ENCODE results near the gene SYNPR.

SYNPR gene

GRCh38 chr3:63514678-63515077 lies 236.6 kb downstream of the SYNPR start:
- Mint-ChIP-seq H3K36me3 (ENCODE audit: insufficient read depth) (no peaks in the 10 kb centered on the region), H3K4me3 (no peak overlapping the region), H3K27me3 (no peaks in the 10 kb centered on the region), H3K27ac (no peak overlapping the region), H3K9me3 (peaks cover 0 to 3% of the 10 kb centered on the region in 2 donors), H3K4me1 (ENCODE audit: low read depth in 2 of 2) (no peaks in the 10 kb centered on the region)
- ATAC-seq (replicated peaks) (no peak), DNase-seq (no peak)

- Mint-ChIP-seq H3K27me3 (no peaks in the 10 kb centered on the region), H3K4me3 (no peak overlapping the region), H3K4me1 (ENCODE audit: low read depth in 2 of 2) (no peaks in the 10 kb centered on the region), H3K9me3 (peaks cover 7 to 14% of the 10 kb centered on the region in 2 donors), H3K27ac (no peak overlapping the region), H3K36me3 (ENCODE audit: insufficient read depth) (no peaks in the 10 kb centered on the region)
- DNase-seq: no peak
- ATAC-seq (replicated peaks): no peak
These were observed 241.3 kb downstream of the SYNPR start for GRCh38 chr3:63519426-63519825.

GRCh38 chr3:63521657-63522056 lies 243.5 kb downstream of the SYNPR start:
- Mint-ChIP-seq H3K4me1 (ENCODE audit: low read depth in 2 of 2) (no peaks in the 10 kb centered on the region), H3K36me3 (ENCODE audit: insufficient read depth) (no peaks in the 10 kb centered on the region), H3K9me3 (peaks cover 7 to 14% of the 10 kb centered on the region in 2 donors), H3K27ac (no peak overlapping the region), H3K27me3 (no peaks in the 10 kb centered on the region), H3K4me3 (no peak overlapping the region)
- DNase-seq (no peak), ATAC-seq (replicated peaks) (no peak)

GRCh38 chr3:63523100-63523499 lies 245.0 kb downstream of the SYNPR start:
- Mint-ChIP-seq H3K36me3 (ENCODE audit: insufficient read depth) (no peaks in the 10 kb centered on the region), H3K27me3 (no peaks in the 10 kb centered on the region), H3K27ac (no peak overlapping the region), H3K9me3 (peaks cover 7 to 14% of the 10 kb centered on the region in 2 donors), H3K4me3 (no peak overlapping the region), H3K4me1 (ENCODE audit: low read depth in 2 of 2) (no peaks in the 10 kb centered on the region)
- DNase-seq (no peak), ATAC-seq (replicated peaks) (no peak)

- Mint-ChIP-seq H3K36me3 (ENCODE audit: insufficient read depth) (no peaks in the 10 kb centered on the region), H3K4me3 (no peak overlapping the region)
- no peak for ATAC-seq (replicated peaks)
These were observed 250.4 kb downstream of the SYNPR start for GRCh38 chr3:63528325-63529000.

GRCh38 chr3:63532521-63532920 lies 254.4 kb downstream of the SYNPR start:
- Mint-ChIP-seq H3K36me3 (ENCODE audit: insufficient read depth) (no peaks in the 10 kb centered on the region), H3K4me1 (ENCODE audit: low read depth in 2 of 2) (no peaks in the 10 kb centered on the region), H3K4me3 (no peak overlapping the region), H3K27ac (no peak overlapping the region), H3K27me3 (no peaks in the 10 kb centered on the region), H3K9me3 (peaks cover 3 to 17% of the 10 kb centered on the region in 2 donors)
- DNase-seq (no peak), ATAC-seq (replicated peaks) (no peak)

More at GRCh38 chr3:63528325-63529000, 250.4 kb downstream of the SYNPR start:
- no peak for DNase-seq
- no peaks in the 10 kb centered on the region for H3K4me1 Mint-ChIP-seq (ENCODE audit: low read depth in 2 of 2)
- H3K27me3 Mint-ChIP-seq: no peaks in the 10 kb centered on the region
- H3K27ac Mint-ChIP-seq: no peak overlapping the region
- H3K9me3 Mint-ChIP-seq: peaks cover 3 to 18% of the 10 kb centered on the region in 2 donors

GRCh38 chr3:63538919-63539318 lies 260.8 kb downstream of the SYNPR start:
- Mint-ChIP-seq H3K4me1 (ENCODE audit: low read depth in 2 of 2) (no peaks in the 10 kb centered on the region), H3K27me3 (no peaks in the 10 kb centered on the region), H3K4me3 (no peak overlapping the region), H3K27ac (no peak overlapping the region), H3K36me3 (ENCODE audit: insufficient read depth) (no peaks in the 10 kb centered on the region), H3K9me3 (no peaks in the 10 kb centered on the region)
- DNase-seq: no peak
- no peak for ATAC-seq (replicated peaks)

GRCh38 chr3:63555767-63556166 lies 277.7 kb downstream of the SYNPR start:
- H3K36me3 Mint-ChIP-seq (ENCODE audit: insufficient read depth): no peaks in the 10 kb centered on the region
- DNase-seq: no peak
- no peaks in the 10 kb centered on the region for H3K27me3 Mint-ChIP-seq
- no peaks in the 10 kb centered on the region for H3K4me1 Mint-ChIP-seq (ENCODE audit: low read depth in 2 of 2)
- no peak overlapping the region for H3K27ac Mint-ChIP-seq
- no peak overlapping the region for H3K4me3 Mint-ChIP-seq
- peaks cover 0 to 1% of the 10 kb centered on the region in 2 donors for H3K9me3 Mint-ChIP-seq
- no peak for ATAC-seq (replicated peaks)

- no peaks in the 10 kb centered on the region for H3K27me3 Mint-ChIP-seq
- DNase-seq: no peak
- peaks cover 0 to 1% of the 10 kb centered on the region in 2 donors for H3K9me3 Mint-ChIP-seq
- H3K4me1 Mint-ChIP-seq (ENCODE audit: low read depth in 2 of 2): no peaks in the 10 kb centered on the region
- no peak overlapping the region for H3K27ac Mint-ChIP-seq
- H3K36me3 Mint-ChIP-seq (ENCODE audit: insufficient read depth): no peaks in the 10 kb centered on the region
- H3K4me3 Mint-ChIP-seq: no peak overlapping the region
- ATAC-seq (replicated peaks): no peak
These were observed 278.3 kb downstream of the SYNPR start for GRCh38 chr3:63556401-63556800.

GRCh38 chr3:63557912-63558311 lies 279.8 kb downstream of the SYNPR start:
- Mint-ChIP-seq H3K9me3 (peaks cover 0 to 1% of the 10 kb centered on the region in 2 donors), H3K36me3 (ENCODE audit: insufficient read depth) (no peaks in the 10 kb centered on the region), H3K4me1 (ENCODE audit: low read depth in 2 of 2) (no peaks in the 10 kb centered on the region), H3K4me3 (no peak overlapping the region), H3K27ac (no peak overlapping the region), H3K27me3 (no peaks in the 10 kb centered on the region)
- ATAC-seq (replicated peaks): no peak
- DNase-seq: no peak

GRCh38 chr3:63559884-63560283 lies 281.8 kb downstream of the SYNPR start:
- H3K27ac Mint-ChIP-seq: no peak overlapping the region
- H3K4me1 Mint-ChIP-seq (ENCODE audit: low read depth in 2 of 2): no peaks in the 10 kb centered on the region
- DNase-seq (no peak), ATAC-seq (replicated peaks) (no peak)
- peaks cover 0 to 3% of the 10 kb centered on the region in 2 donors for H3K9me3 Mint-ChIP-seq
- no peaks in the 10 kb centered on the region for H3K27me3 Mint-ChIP-seq
- no peak overlapping the region for H3K4me3 Mint-ChIP-seq
- no peaks in the 10 kb centered on the region for H3K36me3 Mint-ChIP-seq (ENCODE audit: insufficient read depth)

- Mint-ChIP-seq H3K27ac (no peak overlapping the region), H3K27me3 (no peaks in the 10 kb centered on the region), H3K4me1 (ENCODE audit: low read depth in 2 of 2) (no peaks in the 10 kb centered on the region), H3K9me3 (peaks cover 0 to 6% of the 10 kb centered on the region in 2 donors), H3K36me3 (ENCODE audit: insufficient read depth) (no peaks in the 10 kb centered on the region), H3K4me3 (no peak overlapping the region)
- ATAC-seq (replicated peaks) (no peak), DNase-seq (no peak)
These were observed 283.8 kb downstream of the SYNPR start for GRCh38 chr3:63561879-63562278.

GRCh38 chr3:63562323-63562722 lies 284.2 kb downstream of the SYNPR start:
- Mint-ChIP-seq H3K27me3 (no peaks in the 10 kb centered on the region), H3K9me3 (peaks cover 0 to 4% of the 10 kb centered on the region in 2 donors), H3K4me3 (no peak overlapping the region), H3K27ac (no peak overlapping the region), H3K4me1 (ENCODE audit: low read depth in 2 of 2) (no peaks in the 10 kb centered on the region), H3K36me3 (ENCODE audit: insufficient read depth) (no peaks in the 10 kb centered on the region)
- DNase-seq (no peak), ATAC-seq (replicated peaks) (no peak)

GRCh38 chr3:63563572-63563971 lies 285.5 kb downstream of the SYNPR start:
- H3K27me3 Mint-ChIP-seq: no peaks in the 10 kb centered on the region
- DNase-seq: no peak
- no peak overlapping the region for H3K4me3 Mint-ChIP-seq
- no peak overlapping the region for H3K27ac Mint-ChIP-seq
- H3K4me1 Mint-ChIP-seq (ENCODE audit: low read depth in 2 of 2): no peaks in the 10 kb centered on the region
- ATAC-seq (replicated peaks): no peak
- peaks cover 0 to 4% of the 10 kb centered on the region in 2 donors for H3K9me3 Mint-ChIP-seq
- H3K36me3 Mint-ChIP-seq (ENCODE audit: insufficient read depth): no peaks in the 10 kb centered on the region

Data from effector memory CD8-positive, alpha-beta T cell (primary cell).